Stimulated activated CD4-positive, alpha-beta T cell treated with anti-CD3 and anti-CD28 coated beads, Interleukin-12 subunit alpha, Interleukin-12 subunit beta, amount 100 ng/mL, for 48 hours (primary cell): ENCODE results near the gene ABCC1.
"Not testable (repeated sequence)": the region's sequence is repeated elsewhere in the genome, so short reads cannot be mapped to it uniquely, and the experiment has no call there.

Experiments used
- DNase-seq, 3 donors: peaks; one replicate each; pipeline ENCODE4 v3.0.0-alpha.2; 2020; ENCODE audit warnings: low read depth in 2 of 3, low spot score in 1 of 3

ABCC1 gene

DNA sequence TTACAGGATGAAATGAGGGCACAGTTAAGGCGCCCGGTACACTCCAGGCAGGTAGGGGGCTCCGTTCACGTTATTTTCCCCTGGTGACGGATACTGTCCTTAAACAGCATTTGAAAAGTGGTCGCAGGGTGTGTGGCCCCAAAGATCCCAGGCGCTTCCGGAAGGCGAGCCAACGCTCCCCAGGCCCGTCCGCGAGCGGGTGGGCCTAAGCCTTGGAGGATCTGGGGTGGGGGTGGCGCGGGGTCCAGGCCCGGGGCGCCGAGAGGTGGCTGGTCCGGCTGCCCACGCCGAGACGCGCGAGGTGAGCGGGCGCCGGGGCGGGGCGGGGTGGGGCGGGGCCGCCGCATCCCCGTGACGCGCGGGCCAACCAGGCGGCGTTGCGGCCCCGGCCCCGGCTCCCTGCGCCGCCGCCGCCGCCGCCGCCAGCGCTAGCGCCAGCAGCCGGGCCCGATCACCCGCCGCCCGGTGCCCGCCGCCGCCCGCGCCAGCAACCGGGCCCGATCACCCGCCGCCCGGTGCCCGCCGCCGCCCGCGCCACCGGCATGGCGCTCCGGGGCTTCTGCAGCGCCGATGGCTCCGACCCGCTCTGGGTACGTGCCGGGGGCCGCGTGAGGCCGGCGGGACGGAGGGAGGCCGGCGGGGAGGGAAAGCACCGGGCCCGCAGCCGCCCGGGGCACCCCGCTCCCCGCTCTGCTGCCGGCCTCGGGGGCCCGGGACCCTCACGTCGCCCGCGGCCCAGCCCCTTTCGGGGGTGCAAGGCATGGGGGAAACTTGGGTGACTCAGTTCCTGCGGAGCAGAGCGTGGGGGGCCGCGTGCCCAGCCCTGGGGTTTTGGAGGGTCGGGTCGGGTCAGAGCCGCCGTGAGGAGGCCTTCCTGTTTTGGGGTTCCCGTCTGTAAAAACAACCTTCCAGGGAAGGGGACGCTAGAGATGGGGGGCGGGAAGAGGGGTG, at the start of gene ABCC1:
Gene ABCC1 (plus strand): TSS at position 407 of the 951 bp plus-strand sequence. CDS start 136 bp downstream, at position 543.
- DNase-seq = peak in 1 of 3 donors; percentile 40

DNA sequence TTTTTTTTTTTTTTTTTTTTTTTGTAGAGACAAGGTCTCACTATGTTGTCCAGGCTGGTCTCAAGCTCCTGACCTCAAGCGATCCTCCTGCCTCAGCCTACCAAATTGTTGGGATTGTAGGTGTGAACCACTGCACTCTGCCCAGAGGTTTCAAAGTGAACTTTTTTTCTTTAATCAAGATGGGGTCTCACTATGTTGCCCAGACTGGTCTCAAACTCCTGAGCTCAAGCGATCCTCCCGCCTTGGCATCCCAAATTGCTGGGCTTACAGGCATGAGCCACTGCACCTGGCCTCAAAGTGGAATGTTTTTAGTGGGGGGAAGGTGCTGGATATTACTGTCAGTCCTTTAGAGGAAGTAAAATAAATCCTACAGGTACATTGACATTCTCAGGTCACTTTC, 49.1 kb upstream of the ABCC1 start:
- DNase-seq = no peak

DNA sequence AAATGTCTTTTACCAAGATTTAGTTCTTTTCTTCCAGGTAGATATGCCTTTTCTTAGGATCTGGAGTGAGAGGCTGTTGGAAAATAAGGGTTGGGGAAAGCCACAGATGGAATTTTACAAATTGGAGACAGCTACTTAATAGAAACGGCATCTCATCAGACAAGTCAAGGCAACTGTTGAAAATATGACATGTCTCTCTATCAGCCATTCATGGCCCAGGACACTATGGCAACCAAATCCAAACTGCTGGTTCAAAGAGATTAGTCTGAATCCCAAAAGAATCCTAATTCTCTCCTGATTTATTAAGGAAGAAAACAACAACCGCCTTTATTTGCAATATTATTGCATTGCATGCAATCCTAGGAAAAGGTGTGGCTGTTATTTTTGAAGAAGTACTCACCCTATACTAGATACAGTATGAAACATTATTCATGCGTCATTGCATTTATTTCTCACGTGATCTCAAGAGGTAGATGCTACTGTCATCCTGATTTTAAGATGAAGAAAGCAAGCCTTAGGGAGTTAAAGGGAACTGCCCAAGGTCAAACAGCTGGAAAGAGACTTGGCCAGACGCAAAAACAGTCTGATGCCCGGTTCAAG, 48.4 kb upstream of the ABCC1 start:
- DNase-seq = no peak

DNA sequence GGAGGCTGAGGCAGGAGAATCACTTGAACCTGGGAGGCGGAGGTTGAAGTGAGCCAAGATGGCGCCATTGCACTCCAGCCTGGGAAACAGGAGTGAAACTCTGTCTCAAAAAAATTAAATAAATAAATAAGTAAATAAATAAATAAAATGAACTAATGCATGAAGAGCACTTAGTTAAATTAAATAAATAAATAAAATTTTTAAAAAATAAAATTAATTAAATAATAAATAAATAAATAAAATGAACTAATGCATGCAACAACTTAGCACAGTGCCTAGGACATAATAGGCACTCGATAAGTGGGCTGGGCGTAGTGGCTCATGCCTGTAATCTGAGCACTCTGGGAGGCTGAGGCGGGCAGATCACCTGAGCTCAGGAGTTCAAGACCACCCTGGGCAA, 45.5 kb upstream of the ABCC1 start:
- DNase-seq = no peak

DNA sequence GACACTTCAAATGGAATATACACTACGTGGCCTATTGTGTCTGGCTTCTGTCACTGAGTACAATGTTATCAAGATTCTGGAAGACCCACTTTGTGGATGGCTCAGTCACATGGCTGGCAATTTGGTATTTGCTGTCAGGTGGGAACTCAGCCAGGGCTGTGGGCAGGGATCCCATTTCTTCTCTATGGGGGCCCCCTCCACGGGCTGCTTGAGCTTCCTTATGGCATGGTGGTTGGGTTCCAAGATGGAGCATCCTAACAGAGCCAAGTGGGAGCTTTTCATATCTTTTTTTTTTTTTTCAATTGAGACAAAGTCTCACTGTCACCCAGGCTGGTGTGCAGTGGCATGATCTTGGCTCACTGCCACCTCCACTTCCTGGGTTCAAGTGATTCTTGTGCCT, 43.0 kb upstream of the ABCC1 start:
- DNase-seq = no peak

DNA sequence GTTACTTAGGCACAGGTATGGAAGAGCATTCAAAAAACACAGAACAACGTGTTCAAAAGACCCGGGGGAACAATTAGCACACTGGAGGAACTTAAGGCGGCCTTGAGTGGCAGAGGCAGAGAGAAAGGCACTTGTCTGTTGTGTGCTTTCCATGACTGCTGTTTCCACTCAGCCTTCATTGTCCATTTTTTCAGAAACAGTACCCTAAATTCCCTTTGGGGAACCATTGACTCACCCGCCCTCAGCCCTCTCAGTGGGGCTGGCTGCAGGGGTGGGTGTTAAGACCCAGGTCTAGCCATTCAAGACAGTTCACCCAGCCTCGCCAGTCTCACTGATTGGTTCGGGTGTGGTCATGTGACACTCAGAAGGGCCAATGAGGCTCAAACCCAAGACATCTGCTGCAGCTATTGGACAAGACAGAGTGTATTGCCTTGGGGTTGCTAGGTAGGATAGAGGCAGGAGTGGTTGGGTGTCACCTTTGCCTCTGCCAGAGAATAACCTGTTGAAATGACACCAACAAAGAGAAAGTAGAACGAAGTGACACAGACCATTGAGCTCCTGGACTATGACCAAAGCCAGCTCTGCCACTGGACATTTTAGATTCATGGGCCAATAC, 41.4 kb upstream of the ABCC1 start:
- DNase-seq = peak; percentile 12 to 42 (median 15)

DNA sequence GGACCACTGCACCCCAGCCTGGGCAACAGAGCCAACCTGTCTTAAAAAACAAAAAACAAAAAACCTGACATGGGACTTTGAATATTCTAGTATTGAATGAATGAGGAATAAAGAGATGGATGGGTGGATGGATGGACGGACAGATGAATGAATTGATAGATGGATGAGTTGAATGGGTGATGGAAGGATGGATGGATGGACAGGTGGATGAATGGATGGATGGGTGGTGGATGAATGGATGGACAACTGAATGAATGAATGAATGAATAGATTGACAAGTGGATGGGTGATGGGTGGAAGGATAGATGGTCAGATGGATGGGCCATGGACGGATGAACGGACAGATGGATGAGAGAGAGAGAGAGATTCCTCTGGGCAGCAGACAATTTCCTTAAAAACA, 38.2 kb upstream of the ABCC1 start:
- DNase-seq = no peak

DNA sequence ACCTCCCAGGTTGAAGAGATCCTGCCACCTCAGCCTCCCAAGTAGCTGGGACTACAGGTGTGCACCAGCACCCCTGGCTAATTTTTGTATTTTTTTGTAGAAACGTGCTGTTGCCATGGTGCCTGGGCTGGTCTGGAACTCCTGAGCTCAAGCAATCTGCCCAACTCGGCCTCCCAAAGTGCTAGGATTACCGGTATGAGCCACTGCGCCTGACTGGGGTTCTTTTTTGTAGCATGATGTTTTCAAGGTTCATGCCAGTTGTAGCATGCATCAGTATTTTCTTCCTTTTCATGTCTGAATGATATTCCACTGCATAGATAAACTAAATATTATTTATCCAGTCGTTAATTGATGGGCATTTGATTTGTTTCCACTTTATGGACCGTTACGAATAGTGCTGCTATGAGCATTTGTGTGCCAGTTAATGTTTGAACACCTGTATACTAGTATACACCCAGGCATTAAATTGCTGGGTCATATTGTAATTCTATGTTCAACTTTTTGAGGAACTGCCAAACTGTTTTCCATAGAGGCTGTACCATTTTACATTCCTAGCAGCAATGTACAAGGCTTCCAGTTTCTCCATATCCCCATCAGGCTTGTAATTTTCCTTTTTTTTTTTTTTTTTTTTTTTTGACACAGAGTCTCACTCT, 36.2 kb upstream of the ABCC1 start:
- DNase-seq = no peak

DNA sequence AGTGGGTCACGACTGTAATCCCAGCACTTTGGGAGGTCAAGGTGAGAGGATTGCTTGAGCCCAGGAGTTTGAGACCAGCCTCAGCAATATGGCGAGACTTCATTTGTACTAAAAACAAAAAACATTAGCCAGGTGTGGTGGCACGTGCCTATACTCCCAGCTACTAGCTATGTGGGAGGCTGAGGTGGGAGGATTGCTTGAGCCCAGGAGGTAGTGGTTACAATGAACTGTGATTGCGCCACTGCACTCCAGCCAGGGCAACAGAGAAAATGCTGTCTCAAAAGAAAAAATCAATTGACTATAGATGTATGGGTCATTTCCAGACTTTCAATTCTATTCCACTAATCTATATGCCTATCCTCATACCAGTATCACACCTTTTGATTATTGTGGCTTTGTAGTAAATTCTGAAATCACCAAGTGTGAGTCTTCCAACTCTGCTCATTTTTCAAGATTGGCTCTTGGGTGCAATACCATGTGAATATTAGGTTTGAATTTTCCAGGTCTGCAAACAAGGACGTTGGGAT, 33.8 kb upstream of the ABCC1 start:
- DNase-seq = no peak

DNA sequence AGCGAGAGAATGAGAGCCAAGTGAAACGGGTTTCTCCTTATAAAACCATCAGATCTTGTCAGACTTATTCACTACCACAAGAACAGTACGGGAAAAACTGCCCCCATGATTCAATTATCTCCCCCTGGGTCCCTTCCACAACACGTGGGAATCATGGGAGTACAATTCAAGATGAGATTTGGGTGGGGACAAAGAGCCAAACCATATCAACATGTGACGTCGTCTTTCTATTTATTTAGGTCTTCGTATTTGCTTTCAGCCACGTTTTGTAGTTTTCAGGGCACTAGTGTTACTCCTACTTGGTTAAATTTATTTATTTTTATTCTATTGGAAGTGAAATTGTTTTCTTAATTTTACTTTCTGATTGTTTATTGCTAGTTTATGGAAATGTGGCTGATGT, 33.1 kb upstream of the ABCC1 start:
- no peak for DNase-seq

DNA sequence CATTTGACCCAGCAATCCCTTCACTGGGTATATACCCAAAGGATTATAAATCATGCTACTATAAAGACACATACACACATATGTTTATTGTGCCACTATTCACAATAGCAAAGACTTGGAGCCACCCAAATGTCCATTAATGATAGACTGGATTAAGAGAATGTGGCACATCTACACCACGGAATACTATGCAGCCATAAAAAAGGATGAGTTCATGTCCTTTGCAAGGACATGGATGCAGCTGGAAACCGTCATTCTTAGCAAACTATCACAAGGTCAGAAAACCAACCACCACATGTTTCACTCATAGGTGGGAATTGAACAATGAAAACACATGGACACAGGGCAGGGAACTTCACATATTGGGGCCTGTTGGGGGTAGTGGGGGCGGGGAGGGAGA, 31.1 kb upstream of the ABCC1 start:
- DNase-seq = not testable (repeated sequence)

DNA sequence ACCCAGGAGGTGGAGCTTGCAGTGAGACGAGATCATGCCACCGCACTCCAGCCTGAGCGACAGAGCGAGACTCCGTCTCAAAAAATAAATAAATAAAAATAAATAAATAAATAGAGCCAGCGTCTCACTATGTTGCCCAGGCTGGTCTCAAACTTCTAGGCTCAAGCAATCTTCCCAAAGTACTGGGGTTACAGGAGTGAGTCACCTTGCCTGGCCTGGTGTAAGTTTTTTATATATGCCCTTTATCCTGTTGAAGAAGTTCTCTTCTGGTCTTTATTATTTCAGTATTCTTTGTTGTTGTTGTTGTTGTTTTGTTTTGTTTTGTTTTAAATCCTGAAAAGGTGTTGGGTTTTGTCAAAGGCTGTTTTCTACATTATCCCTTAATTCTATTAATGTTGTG, 30.1 kb upstream of the ABCC1 start:
- DNase-seq = no peak

DNA sequence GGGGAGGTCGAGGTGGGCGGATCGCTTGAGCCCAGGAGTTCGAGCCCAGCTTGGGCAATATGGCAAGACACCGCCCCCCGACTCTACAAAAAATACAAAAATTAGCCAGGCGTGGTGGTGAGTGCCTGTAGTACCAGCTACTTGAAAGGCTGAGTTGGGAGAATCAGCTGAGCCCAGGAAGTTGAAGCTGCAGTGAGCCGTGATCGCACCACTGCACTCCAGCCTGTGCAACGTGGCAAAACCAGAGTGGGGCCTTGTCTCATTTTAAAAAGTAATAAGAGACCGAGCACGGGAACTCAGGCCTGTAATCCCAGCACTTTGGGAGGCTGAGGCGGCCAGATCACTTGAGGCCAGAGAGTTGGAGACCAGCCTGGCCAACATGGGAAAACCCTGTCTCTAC, 24.4 kb upstream of the ABCC1 start:
- no peak for DNase-seq

DNA sequence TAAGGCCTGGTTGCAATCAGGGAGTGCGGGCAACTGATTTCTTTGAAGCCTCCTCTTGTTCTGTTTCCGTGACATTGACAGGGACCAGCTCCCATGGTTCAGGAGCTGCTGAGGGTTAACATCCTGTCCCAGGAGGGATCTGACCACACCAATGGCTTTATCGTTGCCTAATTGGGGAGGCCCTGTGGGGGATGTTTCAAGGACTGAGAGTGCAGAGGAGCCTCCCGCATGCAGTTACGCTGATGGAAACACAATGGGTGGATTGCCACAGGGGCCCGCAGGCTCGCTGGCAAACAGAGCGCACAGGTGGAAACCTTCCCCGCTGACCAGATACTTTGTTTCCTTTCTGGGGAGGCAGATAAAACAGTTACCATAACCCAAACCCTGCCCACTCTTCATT, 23.8 kb upstream of the ABCC1 start:
- DNase-seq = no peak

DNA sequence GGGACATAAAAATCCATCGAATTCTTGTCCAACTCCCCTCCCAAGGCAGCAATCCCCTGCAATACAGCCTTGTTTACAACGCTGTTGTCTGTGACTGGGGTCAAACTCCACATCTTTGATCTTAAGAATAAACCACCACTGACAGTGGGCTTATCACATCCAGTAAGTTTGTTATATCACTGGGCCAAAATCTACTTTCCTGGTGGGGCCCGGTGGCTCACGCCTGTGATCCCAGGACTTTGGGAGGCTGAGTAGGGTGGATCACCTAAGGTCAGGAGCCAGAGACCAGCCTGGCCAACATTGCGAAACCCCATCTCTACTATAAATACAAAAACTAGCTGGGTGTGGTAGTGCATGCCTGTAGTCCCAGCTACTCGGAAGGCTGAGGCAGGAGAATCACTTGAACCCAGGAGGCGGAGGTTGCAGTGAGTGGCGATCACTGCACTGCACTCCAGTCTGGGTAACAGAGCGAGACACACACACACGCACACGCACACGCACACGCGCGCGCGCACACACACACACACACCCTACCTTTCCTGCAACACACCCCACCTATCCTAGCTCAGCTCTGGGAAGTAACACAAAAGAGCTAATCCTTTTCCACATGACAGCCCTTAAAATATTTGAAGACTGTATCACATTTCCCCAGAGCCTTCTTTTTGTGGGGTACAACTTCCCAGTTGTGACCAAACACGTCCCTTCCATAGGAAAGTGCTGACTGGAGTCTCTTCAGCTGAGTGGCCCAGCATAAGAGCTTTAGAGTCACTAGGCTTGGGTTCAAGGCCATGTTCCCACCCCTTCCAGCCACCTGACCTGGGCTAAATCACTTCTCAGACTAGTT, 20.9 kb upstream of the ABCC1 start:
- DNase-seq = no peak

DNA sequence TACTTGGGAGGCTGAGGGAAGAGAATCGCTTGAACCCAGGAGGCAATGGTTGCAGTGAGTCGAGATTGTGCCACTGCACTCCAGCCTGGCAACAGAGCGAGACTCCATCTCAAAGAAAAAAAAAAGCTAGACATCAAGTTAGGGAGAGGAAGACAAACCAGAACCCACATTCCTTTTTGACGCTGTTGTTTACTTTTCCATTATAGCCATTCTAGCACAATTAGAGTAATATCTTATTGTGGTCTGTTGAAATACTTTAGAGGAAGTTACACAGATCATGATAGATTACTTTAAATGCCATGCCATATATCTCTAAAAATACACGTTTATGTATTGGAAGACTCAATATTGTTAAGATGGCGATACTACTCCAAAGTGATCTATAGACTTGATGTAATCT, 16.5 kb upstream of the ABCC1 start:
- DNase-seq = no peak

DNA sequence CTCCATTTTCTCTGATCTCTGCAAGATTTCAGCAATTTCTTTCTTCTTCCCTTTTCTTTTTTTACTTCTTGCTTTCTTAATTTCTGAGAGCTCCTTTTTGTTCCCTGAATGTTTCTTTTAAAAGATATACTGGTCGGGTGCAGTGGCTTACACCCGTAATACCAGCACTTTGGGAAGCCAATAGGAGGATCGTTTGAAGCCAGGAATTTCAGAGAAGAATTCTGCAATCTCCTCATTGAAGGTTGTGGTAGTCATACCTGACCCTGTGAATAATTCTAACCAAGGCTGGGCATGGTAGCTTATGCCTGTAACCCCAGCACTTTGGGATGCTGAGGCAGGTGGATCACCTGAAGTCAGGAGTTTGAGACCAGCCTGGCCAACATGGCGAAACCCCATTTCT, 15.6 kb upstream of the ABCC1 start:
- no peak for DNase-seq

DNA sequence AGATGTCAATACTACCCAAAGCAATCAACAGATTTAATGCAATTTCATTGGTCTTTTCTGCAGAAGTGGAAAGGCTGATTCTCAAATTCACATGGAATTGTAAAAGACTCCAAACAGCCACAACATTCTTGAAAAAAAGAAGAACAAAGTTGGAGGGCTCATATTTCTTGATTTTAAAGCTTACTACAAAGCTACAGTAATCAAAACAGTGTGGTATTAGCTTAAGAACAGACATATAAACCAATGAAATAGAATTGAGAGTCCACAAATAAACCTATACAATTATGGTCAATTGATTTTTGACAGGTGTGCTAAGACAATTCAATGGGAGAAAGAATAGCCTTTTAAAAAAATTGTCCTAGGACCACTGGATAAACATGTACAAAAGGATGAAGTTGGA, 14.4 kb upstream of the ABCC1 start:
- no peak for DNase-seq

DNA sequence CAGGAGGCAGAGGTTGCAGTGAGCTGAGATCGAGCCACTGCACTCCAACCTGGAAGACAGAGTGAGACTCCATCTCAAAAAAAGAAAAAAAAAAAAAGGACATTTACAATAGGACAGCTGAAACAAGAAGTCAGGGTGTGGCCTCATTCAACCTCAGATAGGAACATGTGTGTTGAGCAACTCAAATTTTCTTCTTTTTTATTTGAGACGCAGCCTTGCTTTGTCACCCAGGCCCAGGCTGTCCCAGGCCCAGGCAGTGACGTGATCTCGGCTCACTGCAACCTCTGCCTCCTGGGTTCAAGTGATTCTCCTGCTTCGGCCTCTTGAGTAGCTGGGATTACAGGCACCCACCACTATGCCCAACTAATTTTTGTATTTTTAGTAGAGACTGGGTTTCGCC, 12.6 kb upstream of the ABCC1 start:
- DNase-seq = not testable (repeated sequence)

DNA sequence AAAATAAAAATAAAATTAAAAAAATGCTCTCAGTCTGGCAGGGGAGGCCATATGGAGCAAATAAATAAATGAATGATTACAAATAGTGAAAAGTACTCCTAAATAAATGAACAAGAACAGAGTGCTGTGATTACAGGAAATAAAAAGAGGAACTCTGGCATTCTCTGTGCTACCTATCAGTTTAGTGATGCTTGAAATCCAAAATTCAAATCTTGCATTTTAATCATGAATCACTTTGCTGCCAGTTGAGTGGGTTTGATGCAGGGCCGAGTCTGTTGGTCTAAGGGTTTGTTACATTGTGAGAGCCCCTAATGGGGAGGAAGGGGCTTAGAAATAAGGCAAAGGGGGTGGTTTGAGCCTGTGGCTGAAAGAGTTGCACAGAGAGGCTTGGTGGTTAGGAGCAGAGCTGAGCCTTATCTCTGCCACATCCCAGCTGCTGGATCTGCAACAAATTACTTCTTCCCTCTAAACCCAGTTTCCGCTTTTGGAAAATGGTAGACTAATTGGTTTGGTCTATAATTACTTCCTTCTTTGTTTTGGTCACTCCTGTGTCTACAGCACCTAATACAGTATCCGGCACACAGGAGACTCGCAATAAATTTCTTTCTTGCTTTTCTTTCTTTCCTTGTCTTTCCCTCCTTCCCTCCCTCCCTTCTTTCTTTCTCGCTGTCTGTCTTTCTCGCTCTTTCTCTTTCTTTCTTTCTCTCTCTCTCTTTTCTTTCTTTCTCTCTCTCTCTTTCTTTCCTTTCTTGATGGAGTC, 6.3 kb upstream of the ABCC1 start:
- DNase-seq = no peak
